Measurements from ENCODE around the gene ZC3H12D.
"Not testable (repeated sequence)": the region's sequence is repeated elsewhere in the genome, so short reads cannot be mapped to it uniquely, and the experiment has no call there.

Gene ZC3H12D

DNA sequence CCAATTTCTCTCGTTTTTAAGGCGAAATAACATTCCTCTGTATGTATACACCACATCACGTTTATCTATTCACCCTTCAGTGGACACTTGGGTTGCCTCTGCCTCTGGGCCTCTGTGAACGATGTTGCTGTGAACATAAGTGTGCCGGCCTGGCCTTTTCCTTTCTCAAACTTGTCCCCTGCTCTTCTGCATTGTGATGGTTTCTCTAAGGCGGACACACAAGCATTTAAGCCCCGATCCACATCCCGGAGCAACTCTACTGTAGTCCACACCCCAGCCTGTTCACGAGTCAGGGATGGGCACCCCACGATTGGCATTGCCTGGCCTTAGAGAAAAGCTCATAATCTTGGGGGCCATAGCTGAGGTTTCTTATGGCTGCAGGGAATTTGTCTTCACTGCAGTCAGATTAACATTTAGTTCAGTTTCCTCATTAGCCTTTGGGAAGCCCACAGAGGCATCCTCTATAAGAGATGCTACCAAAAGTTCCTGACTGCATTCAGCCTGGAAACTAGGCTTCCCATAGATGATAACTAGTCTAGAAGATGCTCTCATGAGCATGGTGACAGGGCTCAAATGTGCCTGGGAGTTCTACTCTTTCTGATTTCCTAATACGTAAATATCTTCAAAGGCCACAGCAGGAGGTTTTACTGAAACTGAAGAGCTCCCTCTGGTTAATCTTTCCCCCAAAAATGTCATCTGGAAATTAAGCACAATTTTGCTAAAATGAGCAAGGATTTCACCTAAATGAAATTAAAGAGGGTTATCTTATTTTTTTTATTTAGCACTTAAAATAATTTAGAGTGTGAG is 762 bp downstream of the ZC3H12D start:
- no peak for DNase-seq (ENCODE audit: low read depth in 2 of 3, low spot score in 1 of 3)

DNA sequence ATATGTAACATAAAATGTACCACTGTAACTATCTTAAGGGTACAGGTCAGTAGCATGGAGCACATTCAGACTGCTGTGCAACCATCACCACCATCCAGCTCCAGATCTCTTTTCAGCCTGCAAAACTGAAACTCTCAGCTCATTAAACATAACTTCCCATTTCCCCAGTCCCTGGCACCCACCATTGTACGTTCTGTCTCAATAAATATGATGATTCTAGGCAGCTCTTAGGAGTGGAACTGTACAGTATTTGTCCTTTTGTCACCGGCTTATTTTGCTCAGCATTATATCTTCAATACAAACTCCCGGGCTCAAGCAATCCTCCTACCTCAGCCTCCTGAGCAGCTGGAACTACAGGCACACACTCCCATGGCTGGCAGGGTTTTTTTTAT is 1.5 kb downstream of the ZC3H12D start:
- no peak for DNase-seq (ENCODE audit: low read depth in 2 of 3, low spot score in 1 of 3)

DNA sequence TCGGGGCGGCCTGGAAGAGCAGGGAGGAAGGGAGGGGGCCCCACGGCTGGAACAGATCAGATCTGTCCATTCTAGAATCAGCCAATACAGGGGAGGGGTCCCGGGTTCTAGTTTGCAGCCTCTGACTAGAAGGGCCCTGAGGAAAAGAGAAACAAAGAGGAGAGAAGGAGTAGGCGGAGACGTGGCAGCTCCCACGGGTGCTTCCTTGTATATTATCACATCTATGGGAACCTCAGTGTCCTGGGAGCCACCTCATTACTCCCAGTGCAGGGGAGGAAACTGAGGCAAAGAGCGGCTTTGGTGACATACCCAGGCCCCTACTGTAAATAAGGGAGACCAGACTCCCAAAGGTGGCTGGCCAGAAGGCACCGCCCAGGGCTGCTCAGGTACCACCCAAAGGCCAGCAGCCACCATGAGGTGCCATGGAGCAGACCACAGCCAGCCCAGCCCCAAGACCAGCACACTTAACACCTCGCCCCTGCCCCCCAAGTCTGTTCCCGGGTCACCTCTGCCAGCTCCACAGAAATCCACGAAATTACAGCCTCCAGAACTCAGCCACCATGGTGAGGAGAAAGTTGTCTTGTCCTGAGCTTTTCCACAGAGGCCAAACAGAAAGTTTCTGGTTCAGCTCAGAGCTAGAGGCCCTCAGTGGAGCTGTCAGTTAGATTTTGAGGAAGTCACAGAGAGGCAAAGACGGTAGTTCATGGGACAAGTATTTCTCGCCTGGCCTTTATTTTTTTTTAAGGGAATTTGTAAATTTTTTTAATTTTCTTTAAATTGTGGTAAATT is 2.1 kb downstream of the ZC3H12D start:
- DNase-seq (ENCODE audit: low read depth in 2 of 3, low spot score in 1 of 3): no peak

DNA sequence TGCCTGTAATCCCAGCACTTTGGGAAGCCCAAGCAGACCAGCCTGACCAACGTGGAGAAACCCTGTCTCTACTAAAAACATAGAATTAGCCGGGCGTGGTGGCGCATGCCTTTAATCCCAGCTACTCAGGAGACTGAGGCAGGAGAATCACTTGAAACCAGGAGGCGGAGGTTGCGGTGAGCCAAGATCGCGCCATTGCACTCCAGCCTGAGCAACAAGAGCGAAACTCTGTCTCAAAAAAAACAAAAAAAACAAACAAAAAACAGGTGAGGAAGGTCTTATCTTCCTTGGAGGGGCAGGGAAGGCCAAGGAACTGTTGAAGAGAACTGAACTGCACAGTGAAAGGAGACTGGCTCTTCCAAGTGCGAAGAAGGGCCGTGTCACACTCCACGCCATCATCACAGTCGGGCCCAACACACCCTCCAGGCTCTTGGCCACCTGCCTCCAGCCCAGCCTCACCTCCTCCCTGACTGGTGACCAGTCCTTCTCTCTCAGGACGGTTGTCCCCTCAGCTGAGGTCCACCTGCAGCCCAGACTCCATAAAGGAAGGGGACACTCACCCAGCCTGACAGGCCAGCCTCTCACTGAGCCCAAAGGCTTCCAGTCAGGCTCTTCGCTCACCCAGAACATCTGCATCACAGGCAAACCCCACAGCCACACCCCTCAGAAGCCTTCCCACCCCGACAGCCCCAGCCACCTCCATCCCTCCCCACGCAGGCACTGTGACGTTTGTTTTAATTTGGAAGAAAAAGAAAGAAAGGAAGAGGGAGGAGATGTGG is 4.1 kb downstream of the ZC3H12D start:
- no peak for DNase-seq (ENCODE audit: low read depth in 2 of 3, low spot score in 1 of 3)

DNA sequence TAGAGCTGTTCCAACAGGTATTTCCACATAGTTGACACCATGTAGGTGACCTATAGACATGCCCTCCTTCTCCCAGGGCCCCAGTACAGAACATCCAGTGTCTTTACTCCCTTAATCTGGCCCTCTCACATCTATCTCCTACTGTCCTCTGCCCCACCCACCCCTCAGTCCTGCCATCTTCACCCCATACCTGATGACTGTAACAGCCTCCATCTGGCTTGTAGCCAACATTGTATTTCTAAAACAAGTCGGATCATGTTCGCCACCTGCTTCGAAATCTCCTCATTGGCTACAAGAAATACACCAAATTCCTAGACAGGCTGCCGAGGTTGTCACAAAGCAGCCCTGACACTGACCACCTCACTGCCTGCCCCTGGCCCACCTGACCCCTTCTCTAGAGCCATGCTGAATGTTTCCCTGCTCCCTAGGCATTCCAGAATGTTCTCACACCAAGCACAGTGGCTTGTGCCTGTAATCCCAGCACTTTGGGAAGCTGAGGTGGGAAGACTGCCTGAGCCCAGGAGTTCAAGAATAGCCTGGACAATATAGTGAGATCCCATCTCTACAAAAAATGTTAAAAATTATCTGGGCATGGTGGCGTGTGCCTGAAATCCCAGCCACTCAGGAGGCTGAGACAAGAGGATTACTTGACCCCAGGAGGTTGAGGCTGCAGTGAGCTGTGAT is 6.0 kb downstream of the ZC3H12D start:
- no peak for DNase-seq (ENCODE audit: low read depth in 2 of 3, low spot score in 1 of 3)

DNA sequence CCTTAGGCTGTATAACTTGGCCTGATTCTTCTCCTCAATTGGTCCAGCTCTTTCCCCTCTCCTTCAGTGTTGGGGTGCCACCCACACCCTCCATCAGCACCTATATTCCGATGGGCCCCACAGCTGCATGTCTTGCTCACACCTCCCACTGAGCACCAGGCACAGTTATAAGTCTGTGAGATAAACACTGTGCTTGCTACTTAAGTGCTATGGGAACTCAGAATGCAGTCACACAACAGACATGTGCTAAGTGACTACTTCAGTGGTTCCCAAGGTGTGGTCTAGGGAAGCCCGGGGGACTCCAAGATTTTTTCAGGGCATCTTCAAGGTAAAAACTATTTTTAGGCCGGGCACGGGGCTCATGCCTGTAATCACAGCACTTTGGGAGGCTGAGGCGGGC is 7.3 kb downstream of the ZC3H12D start:
- no peak for DNase-seq (ENCODE audit: low read depth in 2 of 3, low spot score in 1 of 3)

DNA sequence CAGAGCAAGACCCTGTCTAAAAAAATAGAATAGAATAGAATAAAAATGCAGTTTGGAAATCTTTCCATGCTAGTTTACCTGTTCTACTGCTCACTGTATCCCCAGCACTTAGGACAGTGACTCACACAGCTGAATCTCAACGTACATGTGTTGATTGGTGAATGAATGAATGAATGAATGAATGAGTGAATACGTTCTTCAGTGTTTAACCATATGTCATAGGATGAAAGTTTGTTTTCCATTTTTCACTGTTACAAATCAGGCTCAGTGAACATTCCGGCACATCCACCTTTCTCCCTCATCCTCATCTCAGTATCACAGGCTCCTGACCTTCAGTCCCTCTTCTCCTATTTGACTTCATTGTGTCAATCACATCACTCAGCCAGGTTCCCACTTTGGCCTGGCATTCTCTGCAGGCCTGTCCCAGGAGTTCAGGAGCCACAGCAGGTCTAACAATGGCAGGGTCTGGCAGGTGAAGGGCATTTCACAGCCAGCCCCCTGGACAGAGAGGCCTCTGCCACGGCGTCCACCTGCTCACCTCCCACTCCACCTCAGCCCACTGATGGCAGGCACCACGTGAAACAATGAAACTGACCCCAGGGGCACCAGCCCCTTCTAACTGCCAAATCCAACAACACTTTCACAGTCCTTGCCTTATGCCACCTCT is 7.9 kb downstream of the ZC3H12D start:
- DNase-seq (ENCODE audit: low read depth in 2 of 3, low spot score in 1 of 3): no peak

DNA sequence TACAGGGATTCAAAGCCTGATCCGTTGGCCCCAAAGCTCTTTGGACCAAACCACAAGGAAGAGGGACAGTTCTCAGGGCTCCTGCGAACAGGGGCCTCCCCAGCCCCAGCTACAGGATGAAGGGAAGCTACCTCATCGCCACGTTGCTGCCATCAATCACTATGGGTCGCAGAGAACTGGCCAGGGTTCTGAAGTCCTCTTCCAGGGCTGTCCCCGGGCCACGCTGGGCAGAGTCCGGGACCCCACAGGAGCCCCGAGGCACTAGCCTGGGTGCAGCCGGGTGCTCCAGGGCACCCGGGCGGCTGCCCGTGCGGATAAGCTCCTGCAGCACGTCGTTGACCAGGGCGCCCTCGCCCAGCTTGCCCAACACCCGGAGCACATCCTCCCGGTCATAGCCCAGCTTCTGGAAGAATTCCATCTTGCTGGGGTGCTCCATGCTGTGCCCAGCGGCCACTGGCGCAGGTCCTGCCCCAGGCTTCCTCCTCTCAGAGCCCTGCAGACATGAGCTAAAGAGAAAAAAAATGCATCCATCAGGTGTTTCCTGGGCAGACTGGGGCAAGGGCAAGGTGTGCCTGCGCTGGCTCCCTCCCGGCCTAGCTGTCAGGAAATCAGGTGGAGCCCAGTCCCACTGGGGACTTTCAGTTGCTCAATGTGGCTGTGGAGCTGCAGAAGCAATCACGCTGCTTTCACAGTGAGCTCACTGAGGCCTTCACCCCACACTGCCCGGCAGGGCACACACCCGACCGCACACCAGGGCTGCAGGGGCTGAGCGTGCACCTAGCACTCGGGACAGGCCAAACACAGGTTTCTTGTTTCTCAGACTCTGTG is 10.5 kb downstream of the ZC3H12D start:
- no peak for DNase-seq (ENCODE audit: low read depth in 2 of 3, low spot score in 1 of 3)

DNA sequence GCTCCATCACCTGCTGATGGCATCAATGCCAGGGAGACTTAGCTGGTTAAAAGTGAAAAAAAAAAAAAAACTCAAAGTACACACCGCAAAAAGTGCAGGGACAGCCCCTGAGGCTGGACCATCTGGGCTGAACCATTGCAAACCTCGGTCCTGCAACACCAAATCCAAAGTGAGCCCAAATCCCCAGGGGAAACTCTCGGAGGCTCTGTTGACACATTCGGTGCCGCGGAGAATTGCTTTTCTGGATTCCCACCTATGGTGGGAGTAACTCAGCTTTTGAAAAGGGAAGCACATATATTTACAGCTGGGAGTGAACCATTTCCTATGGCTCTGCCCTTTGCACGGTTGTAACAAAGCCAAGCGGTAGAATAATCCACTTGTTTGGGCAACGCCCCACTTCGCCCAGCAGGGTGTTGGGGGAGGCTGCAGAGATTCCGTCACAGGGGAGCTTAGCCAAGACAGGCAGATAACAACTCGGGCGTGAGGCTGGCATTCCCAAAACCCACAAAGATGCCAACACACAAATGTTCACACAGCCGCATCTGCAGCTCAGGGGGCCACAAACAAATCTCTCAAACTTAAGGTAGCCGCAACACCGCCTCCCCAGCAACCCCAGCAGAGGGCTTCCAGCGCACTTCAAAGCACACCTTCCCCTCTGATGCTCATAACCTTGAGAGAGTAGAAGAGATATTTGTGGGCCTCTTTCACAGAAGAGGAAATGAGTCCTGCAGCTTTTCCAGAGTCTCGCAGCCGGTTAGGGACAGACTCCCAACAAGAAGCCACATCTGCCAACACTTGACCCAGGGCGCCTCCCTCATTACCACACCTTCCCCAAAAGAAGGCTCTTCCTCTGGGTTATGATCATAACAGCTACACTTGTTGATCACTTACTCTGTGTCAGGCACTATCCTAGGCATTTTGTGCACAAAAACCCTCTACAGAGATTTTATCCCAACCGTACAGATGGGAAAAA is 11.4 kb downstream of the ZC3H12D start:
- DNase-seq (ENCODE audit: low read depth in 2 of 3, low spot score in 1 of 3): no peak

DNA sequence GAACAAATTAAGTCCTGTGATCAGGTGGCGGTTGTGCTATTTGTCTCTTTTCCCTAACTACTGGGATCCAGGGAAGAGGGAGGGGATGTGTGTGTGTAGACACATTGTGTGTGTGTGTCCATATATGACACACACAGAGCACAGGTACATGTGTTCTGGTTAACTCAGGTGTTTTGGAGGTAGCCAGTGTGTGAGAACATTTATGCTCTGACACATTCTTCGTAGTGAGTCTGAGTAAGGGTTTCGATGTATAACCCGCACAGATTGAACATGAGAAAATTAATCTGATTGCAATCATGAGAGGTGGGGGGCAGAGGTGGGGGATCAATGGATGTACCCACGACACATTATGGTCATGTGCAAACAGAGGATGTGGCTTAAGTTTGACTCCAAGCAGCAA is 12.6 kb downstream of the ZC3H12D start:
- no peak for DNase-seq (ENCODE audit: low read depth in 2 of 3, low spot score in 1 of 3)

DNA sequence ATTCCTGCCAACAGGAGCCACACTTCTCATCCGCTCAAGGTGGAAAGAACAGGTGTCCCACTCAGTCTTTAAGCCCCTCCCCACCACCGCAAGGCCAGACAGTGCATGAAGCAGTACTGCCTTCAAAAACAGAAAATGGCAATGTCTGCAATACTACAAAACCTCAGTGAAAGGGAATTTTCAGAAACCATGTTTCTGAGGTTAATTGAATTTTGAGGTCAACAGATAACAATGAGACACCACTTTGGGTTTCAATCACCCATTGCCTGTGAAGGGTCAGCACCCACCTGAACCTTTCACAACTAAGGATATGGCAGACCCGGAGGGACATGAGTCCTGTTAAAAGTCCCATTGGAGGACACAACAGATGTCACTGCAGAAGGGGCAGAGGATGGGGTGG is 13.0 kb downstream of the ZC3H12D start:
- no peak for DNase-seq (ENCODE audit: low read depth in 2 of 3, low spot score in 1 of 3)

DNA sequence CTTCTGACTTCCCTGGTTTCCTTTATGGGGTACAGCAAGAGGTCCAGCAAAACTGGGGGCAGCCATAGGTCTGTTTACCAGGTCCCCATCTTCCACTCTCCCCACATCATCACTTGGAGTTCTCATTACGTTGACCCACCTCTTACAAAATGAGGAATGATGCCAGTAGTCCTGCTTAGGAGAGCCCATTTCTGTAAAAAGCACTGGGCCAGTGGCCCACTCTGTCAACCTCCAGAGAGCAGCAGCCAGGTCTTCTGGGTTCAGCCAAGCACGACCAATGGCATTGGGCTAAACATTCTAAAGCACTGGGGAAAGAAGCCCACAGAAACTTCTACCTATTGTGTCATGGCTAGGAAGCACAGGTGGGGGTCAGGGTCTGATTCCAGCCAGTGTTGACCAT is 13.9 kb downstream of the ZC3H12D start:
- DNase-seq (ENCODE audit: low read depth in 2 of 3, low spot score in 1 of 3): no peak

DNA sequence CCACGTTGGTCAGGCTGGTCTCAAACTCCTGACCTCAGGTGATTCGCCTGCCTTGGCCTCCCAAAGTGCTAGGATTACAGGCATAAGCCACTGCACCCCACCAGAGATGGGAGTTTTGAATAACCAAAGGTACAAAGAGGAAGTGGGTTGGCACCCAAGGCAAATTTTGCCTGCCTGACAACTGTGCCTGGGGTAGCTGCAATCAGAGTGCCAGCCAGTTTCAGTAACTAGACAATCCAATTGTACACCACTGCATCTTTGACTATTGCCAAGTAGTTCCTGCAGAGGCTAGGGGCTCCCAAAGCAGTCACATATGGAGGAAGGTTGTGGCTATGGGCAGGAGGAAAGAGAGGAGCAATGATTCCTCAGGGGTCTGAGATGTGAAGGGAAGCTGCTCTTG is 16.6 kb downstream of the ZC3H12D start:
- DNase-seq (ENCODE audit: low read depth in 2 of 3, low spot score in 1 of 3): no peak

DNA sequence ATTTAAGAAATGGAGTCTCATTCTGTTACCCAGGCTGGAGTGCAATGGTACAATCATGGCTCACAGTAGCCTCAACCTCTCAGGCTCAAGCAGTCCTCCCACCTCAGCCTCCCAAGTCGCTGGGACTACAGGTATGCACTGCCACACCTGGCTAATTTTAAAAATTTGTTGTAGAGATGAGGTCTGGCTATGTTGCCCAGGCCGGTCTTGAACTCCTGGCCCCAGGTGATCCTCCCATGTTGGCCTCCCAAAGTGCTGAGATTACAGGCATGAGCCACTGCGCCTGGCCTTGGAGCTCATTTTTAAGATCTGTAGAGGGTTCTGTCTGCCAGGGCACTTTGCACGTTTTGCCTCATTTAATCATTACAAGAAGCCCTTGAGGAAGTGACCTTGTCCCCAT is 17.5 kb downstream of the ZC3H12D start:
- DNase-seq (ENCODE audit: low read depth in 2 of 3, low spot score in 1 of 3): no peak

DNA sequence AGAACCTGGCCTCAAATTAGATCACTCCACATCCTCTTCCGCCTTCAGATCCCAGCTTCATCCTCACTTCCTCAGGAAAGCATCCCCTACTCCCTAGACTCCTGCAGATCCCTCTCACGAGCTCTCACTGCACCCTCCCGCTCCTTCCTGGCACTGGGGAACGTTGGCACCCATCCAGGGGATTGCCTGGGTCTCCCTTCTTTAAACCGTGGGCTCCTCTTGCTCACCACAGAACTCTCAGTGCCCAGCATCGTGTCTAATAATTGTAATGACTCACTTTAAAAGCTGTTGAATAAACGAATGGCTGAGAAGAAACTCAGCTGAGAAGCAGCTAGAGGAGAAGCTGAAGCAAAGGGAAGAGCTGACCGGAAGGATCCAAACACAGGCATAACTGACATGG is 20.4 kb downstream of the ZC3H12D start:
- no peak for DNase-seq (ENCODE audit: low read depth in 2 of 3, low spot score in 1 of 3)

DNA sequence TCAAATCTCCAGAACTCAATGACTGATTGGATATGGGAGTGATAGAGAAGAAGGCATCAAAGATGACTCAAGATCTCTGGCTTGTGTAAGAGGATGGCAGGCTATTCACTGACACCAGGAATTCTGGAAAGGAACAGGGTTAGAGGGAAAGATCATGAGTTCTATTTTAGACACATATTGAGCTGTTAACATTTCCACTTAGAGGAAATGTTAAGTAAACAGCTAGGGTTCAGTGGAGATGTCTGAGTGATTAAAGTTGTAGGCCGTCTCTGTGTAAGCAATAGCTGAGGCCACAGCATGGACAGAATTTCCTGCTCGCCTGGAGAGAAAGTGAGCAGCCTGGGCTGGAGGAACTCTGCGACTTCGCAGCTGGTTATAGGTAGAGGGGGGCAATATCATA is 21.0 kb downstream of the ZC3H12D start:
- DNase-seq (ENCODE audit: low read depth in 2 of 3, low spot score in 1 of 3): no peak

DNA sequence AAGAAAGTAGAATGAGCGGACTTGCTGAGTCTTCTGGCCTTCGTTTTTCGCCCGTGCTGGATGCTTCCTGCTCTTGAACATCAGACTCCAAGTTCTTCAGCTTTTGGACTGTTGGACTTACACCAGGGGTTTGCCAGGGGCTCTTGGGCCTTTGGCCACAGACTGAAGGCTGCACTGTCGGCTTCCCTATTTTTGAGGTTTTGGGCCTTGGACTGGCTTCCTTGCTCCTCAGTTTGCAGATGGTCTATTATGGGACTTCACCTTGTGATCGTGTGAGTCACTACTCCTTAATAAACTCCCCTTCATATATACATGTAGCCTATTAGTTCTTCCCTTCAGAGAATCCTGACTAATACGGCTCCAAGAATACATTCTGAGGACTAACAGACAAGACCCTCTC is 22.1 kb downstream of the ZC3H12D start:
- not testable (repeated sequence) for DNase-seq (ENCODE audit: low read depth in 2 of 3, low spot score in 1 of 3)

DNA sequence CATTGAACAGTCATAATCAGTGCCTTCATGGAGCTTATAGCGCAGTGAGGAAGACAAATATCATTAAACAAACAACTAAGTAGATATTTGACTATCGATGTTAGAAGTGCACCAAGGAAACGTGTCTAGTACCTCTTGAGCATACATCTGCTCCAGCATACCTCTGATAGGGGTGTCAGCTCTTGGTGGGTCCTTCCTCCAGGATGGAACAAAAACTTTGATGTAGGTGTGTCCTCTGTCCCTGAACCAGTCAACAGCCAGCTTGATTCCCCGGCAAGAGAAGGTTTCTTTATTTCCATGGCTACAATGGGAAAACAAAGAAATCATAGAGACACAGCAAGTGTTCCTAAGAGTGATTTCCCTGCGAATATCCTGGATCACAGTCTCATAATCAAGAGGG is 23.1 kb downstream of the ZC3H12D start:
- DNase-seq (ENCODE audit: low read depth in 2 of 3, low spot score in 1 of 3): no peak

DNA sequence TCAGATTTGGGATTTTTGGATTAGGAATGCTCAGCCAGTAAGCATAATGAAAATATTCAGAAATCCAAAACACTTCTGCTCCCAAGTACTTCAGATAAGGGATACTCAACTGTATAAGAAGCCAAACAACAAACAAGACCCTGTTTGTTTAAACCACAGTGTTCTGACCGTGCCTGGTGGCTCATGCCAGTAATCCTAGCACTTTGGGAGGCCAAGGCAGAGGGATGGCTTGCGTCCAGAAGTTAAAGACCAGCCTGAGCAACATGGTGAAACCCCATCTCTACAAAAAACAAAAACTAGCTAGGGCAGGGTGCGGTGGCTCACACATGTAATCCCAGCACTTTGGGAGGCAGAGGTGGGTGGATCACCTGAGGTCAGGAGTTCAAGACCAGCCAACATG is 24.6 kb downstream of the ZC3H12D start:
- DNase-seq (ENCODE audit: low read depth in 2 of 3, low spot score in 1 of 3): not testable (repeated sequence)
